ENCODE measurements around the gene ZNF839.

DNA sequence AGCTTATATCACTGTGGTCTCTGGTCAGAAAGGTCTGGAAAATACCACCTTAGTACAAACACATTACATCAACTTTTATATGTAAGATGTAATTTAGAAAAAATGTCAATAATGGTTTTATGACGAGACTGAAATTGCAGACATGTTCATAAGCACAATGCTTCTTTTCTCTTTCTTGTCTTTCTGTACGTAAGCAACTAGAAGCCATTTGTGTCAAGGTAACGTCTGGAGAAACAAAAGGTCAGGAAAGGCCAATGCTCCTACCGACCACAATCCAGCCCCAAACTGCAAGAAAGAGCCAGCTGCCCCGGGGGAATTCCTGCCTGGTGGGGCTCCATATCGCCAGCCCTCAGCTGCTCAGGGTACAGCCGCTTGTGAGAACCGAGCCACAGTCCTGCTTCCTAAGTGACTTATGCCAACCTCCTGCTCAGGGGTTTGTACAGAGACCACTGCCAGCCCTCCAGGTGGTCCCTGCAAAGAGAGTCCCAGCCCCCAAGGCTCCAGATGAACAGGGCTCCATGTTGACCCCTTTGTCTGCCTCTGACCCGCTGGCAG is 6.3 kb downstream of the ZNF839 start:
- TF ChIP-seq, protein P1, sequence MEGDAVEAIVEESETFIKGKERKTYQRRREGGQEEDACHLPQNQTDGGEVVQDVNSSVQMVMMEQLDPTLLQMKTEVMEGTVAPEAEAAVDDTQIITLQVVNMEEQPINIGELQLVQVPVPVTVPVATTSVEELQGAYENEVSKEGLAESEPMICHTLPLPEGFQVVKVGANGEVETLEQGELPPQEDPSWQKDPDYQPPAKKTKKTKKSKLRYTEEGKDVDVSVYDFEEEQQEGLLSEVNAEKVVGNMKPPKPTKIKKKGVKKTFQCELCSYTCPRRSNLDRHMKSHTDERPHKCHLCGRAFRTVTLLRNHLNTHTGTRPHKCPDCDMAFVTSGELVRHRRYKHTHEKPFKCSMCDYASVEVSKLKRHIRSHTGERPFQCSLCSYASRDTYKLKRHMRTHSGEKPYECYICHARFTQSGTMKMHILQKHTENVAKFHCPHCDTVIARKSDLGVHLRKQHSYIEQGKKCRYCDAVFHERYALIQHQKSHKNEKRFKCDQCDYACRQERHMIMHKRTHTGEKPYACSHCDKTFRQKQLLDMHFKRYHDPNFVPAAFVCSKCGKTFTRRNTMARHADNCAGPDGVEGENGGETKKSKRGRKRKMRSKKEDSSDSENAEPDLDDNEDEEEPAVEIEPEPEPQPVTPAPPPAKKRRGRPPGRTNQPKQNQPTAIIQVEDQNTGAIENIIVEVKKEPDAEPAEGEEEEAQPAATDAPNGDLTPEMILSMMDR (IDR thresholded peaks at IDR 0.05), result no peak
- no peak for TF ChIP-seq POLR2A (IDR thresholded peaks at IDR 0.05)
